ENCODE results near the gene TSR3.

GRCh38 chr16:1308036-1308976, 43.4 kb downstream of the TSR3 start:
- TF ChIP-seq CTCF (conservative IDR thresholded peaks at IDR 0.05; ENCODE audit: low read depth, low read length) (no peak), EZH2phosphoT487 (IDR thresholded peaks at IDR 0.05; ENCODE audit: borderline replicate concordance, low read length) (no peak)
